Posterior cingulate gyrus (tissue), 11 donors: Measurements from ENCODE around the gene GBE1.

Source experiments
- DNase-seq, 10 donors: peaks; one replicate each; pipeline versions ENCODE4 v3.0.0 to v3.0.0-alpha.2; 2020 to 2021; ENCODE audit warnings: mixed read lengths in 3 of 10
- intact Hi-C: fragments of 100-400 bp; cut with DNase I; formaldehyde crosslinking; loops from one replicate; pipeline ENCODE4 v1.15.1; 2023

Gene GBE1

DNA sequence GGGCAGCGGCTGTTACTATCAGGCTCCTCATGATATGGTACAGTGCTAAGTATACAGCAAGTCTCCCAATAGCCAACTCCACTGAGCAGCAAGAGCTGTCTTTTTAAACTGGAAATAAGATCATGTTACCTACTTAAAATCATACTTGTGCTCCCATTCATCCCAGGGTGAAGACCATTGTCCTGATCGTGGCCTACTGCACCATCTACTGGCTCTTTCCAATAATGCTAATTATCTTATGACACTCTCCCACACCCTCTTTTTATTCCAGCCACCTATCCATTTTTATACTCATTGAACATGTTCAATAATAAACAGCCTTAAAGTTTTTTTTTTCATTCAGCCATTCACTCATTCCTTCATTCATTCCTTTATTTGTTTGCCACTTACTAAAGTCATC, 117.7 kb downstream of the GBE1 start:
- intact Hi-C loops, result loop anchor here (10.0 kb wide), 1 partner anchor 149 kb away; no protein-coding TSS in a partner anchor
- DNase-seq, result no peak

DNA sequence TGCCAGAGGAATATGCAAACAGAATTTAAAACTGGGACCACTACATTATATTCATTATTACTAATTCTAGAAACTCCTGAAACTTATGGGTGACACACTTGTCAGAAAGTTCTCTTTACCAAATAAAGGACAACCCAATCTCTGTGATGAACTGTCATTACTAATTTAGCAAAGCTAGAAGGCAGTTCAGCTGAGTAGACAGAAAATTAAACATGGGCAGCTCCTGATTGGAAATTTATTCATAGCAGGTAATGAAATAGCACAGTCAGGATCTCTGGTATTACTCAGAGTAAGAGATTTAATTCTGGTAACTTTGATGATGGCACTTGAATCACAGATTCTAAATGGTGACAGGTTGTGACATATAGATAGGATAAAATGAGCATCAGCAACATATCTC, 123.0 kb downstream of the GBE1 start:
- intact Hi-C loops, result no loop called here
- DNase-seq, result no peak

DNA sequence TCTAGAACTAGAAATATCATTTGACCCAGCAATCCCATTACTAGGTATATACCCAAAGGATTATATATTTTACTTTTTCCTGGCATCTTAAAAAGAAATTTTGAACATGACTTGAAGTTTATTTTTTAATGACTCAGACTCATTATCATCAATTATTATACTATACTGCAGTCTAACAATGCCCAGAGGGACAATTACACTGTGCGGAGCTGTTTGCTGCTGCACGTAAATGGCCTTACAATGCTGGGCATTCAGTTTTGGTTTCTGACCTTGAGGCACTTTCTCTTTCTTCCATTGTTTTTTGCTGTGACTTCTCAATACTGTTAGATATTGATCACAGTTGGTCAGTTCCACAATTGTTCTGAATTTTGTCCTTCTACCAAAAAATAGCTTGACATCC, 128.8 kb downstream of the GBE1 start:
- intact Hi-C loops, result no loop called here

DNA sequence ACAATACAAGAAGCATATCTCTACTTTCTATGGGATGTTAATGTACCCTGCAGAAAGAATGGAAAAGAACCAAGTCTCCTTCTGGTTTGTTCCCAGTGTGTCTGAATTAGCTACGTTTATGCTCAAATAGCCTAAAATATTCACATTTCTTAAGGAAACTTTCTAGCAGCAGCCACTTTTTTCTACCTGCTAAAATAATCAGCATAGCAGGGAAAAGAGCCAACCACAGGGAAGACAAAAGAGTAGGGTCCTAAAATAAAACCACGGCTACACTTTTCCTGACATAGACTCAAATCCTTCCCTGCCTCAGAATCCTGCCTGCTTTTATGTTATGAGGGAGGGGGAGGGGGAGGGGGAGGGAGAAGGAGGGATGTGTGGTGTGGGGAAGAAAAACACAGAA, 136.7 kb downstream of the GBE1 start:
- DNase-seq, result no peak

More for the DNA sequence above, 128.8 kb downstream of the GBE1 start:
- DNase-seq, result no peak

DNA sequence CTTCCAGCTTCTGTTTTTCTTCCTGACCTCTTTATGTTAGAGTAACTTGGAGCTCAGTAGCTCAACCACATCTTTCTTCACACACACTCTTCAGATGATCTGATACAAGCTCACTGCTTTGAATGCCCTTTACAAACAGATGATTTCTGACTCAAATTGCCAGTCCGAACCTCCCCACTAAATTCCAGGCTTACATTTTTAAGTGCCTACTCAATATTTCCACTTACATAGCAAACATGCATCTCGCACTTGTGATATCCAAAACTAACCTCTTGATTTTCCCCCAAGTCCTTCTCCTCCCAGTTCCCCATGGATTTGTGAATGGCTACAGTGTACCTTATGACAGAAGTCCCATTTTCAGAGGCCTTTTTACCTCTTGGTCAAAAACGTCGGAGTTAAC, 139.1 kb downstream of the GBE1 start:
- DNase-seq, result no peak
- intact Hi-C loops, result no loop called here

More for the DNA sequence above, 136.7 kb downstream of the GBE1 start:
- intact Hi-C loops, result no loop called here

DNA sequence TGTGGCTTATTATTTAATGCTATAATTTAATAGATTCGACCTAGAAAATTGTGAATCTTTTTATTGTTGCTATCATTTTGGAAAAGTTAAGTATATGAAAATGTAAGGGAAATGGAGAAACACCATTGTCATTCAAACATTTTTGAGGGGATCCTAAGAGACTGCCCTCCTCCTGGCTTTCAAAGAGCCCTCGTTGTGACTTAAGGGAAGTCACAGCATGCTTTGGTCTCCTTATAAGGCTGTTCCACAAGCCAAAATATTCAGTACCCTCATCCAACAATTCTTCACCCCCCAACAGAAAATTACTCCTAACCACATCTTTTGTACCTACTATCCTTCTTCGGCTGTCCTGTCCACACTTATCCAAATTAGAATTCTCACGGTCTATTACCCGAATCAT, 140.2 kb downstream of the GBE1 start:
- intact Hi-C loops, result no loop called here
- no peak for DNase-seq

DNA sequence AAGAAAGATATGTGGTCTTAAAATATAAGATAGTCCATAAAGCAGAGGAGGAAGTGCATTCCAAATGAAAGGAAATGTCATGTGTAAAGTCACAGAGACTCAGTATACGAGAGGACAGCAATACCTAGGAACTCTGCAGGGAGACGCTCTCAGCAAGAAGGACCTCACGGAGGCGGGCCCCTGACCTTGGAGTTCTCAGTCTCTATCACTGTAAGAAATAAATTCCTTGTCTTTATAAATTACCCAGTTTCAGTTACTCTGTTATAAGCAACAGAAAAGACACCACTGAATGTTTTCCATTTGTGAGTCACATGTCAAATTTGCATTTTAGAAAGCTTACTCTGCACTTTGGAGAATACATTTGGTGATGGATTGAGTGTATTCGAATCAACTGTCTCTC, 140.6 kb downstream of the GBE1 start:
- intact Hi-C loops, result no loop called here
- DNase-seq, result no peak

DNA sequence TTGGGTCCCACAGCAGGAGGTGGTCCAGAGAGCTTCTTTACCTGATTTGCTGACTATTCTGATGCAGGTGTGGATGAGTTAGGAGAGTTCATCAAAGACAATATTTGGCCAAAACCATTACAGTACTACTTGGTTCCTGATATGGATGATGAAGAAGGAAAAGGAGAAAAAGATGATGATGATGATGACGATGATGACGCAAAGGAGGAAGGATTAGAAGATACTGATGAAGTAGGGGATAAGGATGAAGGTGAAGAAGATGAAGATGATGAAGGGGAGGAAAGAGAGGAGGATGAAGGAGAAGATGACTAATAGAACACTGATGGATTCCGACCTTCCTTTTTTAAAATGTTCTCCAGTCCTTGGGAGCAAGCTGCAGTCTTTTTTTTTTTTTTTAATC, 148.7 kb downstream of the GBE1 start:
- intact Hi-C loops, result no loop called here
- DNase-seq, result no peak

DNA sequence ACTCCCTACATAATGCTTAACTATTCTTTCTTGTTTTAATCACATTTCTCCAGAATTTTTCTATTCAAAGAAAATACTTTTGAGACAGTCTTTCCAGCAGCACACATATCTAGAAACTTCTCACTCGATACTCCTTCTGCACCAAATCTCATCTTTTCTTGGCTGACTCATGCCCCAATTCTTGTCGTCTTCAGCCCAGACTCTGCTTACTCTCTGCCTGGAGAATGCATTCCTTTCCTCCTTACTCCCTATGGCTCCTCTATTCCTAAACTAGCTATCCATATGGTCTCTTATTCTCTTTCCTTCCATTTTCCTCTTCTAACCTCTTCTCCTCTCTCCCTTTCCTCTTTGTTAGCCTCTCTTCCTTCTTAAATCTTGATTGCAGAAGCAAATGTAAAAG, 158.7 kb downstream of the GBE1 start:
- intact Hi-C loops, result no loop called here

DNA sequence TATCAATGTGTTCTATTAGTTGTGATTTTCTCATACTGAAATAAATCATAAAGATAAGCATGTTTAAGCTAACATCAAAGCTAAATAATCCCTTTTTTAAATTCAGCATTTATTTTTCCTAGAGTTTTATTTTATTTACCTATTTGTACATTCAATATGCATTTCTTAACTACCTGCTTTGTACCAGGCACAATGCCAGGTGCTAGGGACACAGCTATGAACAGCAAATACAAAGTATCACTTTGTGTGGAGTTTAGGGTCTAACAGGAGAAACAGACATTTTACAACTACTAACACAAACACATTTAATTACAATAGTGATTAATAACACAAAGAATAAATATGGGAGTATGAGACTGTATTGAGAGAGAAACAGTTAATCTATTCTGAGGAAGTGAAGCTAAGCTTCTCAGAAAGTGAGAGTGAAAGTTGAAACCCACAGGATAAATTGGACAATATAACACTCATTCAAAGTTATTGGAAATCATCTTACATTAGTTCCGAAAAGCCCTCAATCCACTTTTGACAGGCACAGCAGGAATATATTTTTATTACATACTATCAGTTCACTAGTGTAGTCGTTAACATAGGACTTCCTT, 159.6 kb downstream of the GBE1 start:
- intact Hi-C loops, result no loop called here
- DNase-seq, result no peak

More for the DNA sequence above, 158.7 kb downstream of the GBE1 start:
- no peak for DNase-seq

DNA sequence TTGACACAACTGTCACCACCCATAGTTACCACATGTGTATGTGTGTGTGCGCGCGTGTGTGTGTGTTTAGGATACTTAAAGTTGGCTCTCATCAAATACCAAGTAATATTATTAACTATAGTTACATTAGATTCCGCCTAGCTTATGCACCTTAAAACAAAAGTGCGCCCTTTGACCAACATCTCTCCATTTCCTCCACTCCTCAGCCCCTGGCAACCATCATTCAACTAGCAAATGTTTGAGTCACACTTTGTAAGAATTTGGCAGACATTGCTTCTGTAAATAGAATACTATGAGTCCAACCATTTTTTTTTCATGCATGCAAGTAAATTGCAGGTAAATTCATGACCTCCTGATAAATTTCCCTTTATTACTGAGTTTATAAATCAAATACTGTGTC, 169.3 kb downstream of the GBE1 start:
- intact Hi-C loops, result no loop called here
- DNase-seq, result no peak

DNA sequence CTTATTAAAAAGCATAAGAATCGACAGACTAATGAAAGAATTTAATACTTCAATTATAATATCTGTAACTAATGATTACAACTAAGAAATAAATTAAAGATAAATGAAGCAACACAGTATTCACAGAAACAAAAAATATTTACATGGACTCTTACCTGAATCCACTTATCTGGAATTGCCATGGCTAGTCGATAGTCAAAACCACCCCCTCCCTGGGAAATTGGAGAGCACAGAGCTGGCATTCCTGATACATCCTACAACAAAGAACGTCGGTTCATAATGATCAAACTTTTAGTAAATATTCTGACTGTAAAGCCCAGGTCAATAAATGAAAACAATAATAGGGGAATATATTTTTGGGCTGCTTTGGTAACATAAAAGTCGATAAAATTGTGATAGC, 175.5 kb downstream of the GBE1 start:
- DNase-seq, result no peak
- intact Hi-C loops, result no loop called here

DNA sequence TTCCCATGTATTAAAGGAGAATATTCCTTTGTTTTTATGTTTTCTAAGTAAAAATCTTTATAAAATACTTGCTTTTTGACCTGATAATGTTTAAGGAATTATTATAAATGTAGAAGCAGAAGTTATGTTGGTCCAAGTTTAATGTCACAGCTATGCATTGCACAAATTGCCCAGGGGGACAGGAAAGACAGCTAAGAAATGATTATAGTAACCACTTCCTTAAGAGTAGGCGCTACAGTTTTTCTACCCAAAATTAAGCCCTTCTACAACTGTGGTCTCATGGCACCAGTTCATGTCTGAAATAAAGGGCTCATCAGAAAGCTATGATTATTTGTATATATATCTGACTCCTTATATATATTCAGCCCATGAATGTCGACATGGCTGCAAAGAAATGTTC, 176.4 kb downstream of the GBE1 start:
- intact Hi-C loops, result no loop called here
- no peak for DNase-seq

DNA sequence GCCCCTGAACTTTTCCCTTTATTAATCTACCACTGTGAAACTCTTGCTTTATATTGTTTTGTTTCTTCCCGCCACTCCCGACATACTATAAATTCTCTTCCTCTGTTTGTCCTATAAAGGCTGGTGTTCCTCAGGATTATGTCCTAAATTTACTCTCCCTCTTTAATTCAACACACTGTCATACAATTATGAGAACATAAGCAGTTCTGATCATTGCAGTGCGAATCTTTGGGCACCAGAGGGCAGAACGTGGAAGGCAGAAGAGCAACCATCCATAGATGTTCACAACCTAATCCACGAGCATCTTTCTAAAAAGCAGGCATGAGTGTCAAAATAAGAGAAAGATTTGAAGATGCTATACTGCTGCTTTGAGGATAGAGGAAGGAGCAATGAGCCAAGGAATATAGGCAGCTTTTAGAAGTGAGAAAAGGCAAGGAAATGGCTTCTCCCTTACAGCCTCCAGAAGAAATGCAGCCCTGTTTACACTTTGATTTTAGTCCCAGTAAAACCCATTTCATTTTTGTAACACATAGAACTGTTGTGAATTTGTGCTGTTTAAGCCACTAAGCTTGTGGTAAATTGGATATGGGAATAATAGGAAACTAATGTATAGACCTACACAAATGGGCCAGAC, 179.4 kb downstream of the GBE1 start:
- DNase-seq, result peak in 6 of 10 donors; percentile 6 to 81 (median 28)
- intact Hi-C loops, result no loop called here

DNA sequence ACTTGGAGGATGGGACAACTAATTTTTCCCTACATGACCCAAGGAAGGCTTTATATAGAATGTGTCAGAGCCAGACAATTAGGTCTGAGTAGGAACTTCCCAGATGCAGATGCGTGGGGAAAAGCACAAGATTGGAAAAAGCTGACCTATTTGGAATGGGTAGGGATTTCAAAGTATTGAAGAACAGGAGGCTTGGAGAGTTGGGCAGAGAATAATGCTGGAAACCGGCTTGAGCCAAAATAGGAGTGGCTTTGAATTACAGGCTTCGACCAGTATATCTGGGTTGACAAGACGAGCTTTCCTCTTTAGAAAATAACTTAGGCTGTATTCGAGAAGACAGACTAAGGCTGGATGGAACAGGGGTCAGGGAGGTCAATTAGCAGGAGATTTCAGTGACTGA, 181.1 kb downstream of the GBE1 start:
- intact Hi-C loops, result no loop called here
- DNase-seq, result no peak

DNA sequence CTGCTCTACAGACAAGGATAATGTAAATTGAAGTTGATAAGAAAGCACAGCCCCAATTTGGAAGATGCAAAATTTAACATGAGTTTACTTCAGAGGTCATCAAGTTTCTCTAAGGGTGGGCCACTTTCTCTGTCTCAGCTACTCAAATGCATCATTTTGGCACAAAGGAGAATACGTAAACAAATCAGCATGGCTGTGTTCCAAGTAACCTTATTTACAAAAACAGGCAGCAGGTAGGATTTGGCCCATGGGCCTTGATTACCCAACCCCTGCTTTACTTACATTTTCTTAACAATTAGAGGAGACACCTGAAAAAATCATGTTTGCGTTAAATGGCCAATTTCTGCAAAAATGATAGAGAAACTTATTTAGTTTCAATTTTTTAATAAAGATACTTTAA, 181.7 kb downstream of the GBE1 start:
- DNase-seq, result no peak
- intact Hi-C loops, result no loop called here

DNA sequence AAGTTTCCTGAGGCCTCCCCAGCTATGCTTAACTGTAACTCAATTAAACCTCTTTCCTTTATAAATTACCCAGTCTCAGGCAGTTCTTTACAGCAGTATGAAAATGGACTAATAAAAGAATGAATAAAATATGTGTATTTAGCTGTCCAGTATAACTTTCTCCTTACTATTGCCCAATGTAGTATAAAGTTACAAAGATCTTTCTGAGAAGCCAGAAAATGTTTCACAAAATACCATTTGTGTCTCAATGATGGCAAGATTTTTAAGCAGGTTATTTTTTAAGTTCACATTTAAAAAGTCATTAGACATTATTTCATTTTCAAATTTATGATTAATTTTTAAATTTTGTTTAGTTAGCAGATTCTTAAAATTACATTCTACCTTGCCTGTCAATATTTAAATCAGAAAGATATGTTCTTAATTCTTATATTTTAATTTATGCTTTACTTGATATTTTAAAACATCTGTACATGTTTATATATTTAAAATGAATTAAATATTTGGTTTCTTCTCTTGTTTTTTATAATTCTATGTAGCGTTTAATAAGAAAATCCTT, 189.2 kb downstream of the GBE1 start:
- intact Hi-C loops, result no loop called here

DNA sequence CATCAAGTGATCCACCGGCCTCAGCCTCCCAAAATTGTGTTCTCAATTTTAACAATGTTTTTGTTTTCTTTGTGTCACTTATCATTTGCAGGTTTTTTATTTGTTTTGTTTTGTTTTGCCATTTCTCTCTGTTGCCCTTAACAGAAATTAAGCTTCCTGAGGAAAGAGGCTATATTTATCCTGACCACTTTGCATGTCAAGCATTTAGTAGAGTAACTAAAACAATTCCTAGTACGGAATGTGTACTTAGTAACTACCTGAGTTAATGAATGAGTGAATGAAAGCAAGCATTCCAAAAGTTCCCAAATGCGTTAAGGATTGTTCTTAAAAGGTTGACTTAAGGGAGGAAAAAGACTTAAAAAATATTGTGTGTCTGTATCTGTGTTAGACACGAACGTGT, 193.1 kb downstream of the GBE1 start:
- DNase-seq, result no peak
- intact Hi-C loops, result no loop called here

More for the DNA sequence above, 189.2 kb downstream of the GBE1 start:
- DNase-seq, result no peak

DNA sequence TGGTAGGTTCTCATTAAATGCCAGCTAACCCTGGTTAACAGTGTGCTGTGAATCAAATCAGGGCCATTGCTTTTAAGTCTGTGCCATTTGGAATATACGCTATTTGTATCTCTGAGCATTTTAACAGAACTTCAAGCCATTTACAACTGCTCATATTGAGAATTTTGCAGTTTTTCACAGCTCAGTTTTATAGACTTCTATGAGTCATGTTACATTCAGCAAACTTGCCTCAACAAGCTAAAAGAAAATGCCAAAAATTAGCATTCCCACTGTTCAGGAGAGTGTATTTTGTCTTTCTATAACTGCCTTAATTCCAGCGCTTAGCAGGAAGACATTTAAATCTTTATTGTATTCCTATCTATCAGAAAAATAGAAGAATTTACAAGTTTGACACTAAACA, 196.4 kb downstream of the GBE1 start:
- DNase-seq, result no peak
- intact Hi-C loops, result no loop called here

DNA sequence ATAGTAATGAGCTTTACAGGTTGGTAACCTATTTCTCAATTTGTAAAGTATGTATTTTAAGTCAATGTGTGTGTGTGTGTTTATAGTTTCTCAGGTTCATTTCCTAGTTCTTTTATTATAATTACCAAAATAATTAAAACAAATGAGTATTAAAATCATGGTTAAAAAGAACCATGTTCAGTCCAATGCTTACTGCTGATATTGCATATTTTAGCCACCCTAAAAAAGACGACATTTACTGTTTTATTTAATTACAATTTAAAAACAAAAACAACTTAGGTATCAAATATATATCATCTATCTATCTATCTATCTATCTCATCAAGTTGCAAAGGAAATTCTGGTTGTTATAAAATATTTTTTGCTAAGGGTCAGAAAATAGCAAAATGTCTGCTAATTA, 203.3 kb downstream of the GBE1 start:
- no peak for DNase-seq
- intact Hi-C loops, result no loop called here

DNA sequence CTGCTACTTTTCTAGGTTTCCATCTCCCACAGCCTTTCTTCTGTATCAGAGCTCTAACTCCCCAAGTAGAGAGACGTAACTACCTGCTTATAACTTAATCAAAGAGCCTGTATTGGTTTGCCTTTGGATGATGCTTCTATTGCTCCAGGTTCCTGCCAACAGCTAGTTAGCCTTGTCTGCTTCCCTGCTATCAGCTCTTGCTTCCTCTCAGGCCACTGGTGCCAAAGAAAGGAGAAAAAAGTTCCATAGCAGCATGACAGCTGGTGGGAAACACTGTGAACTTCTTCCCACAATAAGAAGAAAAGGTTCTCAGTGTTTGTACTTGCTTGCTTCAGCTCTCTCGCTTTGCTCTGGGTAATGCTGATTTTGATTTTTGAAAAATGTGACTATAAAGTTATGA, 206.6 kb downstream of the GBE1 start:
- intact Hi-C loops, result no loop called here
- no peak for DNase-seq

DNA sequence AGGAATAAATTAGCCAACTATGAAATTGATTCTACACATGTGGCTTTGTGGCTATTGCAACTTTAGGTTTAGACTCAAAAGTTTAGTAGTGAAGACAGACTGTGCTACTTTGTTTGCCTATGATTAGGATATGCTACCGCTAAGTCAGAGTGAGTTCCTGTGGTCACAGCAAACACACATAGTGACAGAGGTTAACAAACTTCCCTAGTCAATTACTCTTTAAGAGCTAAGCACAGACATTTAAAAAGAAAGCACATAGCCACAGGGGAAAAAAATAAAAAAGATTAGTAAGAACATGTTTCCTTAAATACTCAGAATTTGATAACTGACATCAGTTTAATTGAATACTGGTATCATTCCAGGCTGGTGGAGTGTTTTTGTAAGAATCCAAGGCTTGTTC, 207.1 kb downstream of the GBE1 start:
- intact Hi-C loops, result no loop called here
- no peak for DNase-seq
